ENCODE measurements around the gene BTG2. TPM values are rescaled to one million over a fixed set of nuclear protein-coding genes. Genes with fewer than 3 reads are reported as not detected.

BTG2 gene
- total RNA-seq, 4 donors from 2014 or later: 45.0 to 129 (median 58.8) TPM

DNA sequence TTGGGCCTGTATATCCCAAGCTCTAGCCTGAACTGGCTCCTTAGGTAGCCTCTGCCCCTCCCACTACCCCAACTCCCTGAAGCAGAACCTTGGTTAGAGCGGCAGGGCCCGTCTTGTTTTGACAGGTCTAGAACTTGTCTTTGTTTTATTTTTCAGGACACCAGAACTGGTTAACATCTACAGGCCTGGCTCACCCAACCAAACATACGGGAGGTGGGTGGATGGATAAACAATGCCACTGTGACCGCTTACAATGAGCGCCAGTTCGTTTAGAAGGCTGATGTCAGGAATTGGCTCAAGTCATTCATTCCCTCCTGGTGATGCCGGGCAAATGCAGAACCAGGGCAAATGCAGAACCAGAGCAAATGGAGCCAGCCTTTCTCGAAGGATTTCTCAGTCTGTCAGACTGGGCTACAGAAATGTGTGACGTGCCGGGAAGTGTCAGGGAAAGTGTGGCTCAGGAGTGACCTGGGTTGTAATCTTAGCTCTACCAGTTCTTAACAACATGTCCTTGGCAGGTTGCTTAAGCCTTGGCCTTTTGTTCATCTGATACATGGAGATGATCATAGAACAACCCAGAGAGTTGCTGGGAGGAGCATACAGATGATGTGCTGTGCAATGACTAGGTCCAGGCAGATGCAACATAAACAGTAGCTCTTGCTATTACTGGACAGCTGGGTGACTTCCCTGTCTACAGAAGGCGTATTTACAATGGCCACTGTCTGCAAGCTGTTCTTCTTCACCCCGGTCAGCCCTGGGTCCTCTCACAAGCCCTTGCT lies 30.5 kb upstream of the BTG2 start:
- no peaks in the 10 kb centered on the region for H3K9me3 ChIP-seq
- no peaks in the 10 kb centered on the region for H3K27me3 ChIP-seq
- H3K27ac ChIP-seq: peak overlapping the region; percentile 66 to 85 (median 75)
- no peaks in the 10 kb centered on the region for H3K36me3 ChIP-seq
- H3K4me1 ChIP-seq: peaks cover 3 to 66% (median 17%) of the 10 kb centered on the region in 4 donors
- peak in 2 of 3 donors; percentile 29 to 68 for DNase-seq
- H3K4me3 ChIP-seq: peak overlapping the region in 1 of 4 donors; percentile 42
- TF ChIP-seq, protein P1, sequence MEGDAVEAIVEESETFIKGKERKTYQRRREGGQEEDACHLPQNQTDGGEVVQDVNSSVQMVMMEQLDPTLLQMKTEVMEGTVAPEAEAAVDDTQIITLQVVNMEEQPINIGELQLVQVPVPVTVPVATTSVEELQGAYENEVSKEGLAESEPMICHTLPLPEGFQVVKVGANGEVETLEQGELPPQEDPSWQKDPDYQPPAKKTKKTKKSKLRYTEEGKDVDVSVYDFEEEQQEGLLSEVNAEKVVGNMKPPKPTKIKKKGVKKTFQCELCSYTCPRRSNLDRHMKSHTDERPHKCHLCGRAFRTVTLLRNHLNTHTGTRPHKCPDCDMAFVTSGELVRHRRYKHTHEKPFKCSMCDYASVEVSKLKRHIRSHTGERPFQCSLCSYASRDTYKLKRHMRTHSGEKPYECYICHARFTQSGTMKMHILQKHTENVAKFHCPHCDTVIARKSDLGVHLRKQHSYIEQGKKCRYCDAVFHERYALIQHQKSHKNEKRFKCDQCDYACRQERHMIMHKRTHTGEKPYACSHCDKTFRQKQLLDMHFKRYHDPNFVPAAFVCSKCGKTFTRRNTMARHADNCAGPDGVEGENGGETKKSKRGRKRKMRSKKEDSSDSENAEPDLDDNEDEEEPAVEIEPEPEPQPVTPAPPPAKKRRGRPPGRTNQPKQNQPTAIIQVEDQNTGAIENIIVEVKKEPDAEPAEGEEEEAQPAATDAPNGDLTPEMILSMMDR (IDR thresholded peaks at IDR 0.05): no peak
- TF ChIP-seq POLR2A (IDR thresholded peaks at IDR 0.05): no peak

DNA sequence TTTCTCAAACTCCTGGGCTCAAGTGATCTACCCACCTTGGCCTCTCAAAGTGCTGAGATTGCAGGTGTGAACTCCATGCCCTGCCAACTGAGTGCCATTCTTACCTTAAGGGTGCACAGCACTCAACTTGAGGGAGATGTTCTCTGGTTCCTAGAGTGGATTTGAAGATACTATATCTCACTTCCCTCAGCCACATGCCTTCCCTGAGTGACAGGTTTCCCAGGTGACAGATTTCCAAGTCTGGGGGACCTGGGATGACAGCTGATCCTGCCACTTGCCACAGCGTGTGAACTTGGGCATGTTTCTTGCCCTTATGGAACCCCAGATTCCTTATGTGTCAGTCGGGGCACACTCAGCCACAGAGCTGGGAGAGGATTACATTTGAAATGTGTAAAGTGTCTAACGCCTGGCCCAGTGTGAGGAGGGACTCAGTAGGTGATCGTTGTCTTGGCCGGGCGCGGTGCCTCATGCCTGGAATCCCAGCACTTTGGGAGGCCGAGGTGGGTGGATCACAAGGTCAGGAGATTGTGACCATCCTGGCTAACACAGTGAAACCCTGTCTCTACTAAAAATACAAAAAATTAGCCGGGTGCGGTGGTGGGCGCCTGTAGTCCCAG lies 29.6 kb upstream of the BTG2 start:
- no peak for TF ChIP-seq POLR2A (IDR thresholded peaks at IDR 0.05)
- Histone ChIP-seq H3K27me3 (no peaks in the 10 kb centered on the region), H3K27ac (peak overlapping the region; percentile 48 to 85 (median 69)), H3K9me3 (no peaks in the 10 kb centered on the region), H3K36me3 (no peaks in the 10 kb centered on the region), H3K4me1 (peaks cover 3 to 66% (median 17%) of the 10 kb centered on the region in 4 donors), H3K4me3 (no peak overlapping the region)
- DNase-seq: no peak

DNA sequence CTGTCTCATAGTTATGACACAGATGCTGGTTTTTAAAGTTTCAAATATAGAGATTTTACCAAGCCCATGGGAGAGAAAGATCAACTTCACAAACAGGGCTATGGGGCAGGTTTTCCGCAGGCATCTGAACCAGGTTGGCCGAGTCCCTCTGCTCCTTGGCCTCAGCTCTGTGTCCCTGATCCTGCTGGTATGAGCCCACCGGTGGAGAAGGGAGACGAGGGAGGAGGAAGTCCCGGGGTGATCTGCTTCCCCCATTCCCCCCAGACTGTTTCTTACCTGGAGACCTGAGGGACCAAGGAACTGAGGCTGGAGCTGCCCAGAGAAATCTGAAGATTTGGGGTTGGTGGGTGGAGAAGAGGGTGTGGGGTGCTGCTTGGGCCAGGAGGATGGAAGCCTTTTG lies 28.9 kb upstream of the BTG2 start:
- Histone ChIP-seq H3K4me1 (peaks cover 3 to 66% (median 17%) of the 10 kb centered on the region in 4 donors), H3K27me3 (no peaks in the 10 kb centered on the region), H3K36me3 (no peaks in the 10 kb centered on the region), H3K4me3 (no peak overlapping the region), H3K9me3 (no peaks in the 10 kb centered on the region), H3K27ac (peak overlapping the region in 3 of 4 donors; percentile 55 to 92 (median 83))
- TF ChIP-seq, protein P1 (IDR thresholded peaks at IDR 0.05): no peak
- no peak for TF ChIP-seq POLR2A (IDR thresholded peaks at IDR 0.05)
- DNase-seq: no peak

DNA sequence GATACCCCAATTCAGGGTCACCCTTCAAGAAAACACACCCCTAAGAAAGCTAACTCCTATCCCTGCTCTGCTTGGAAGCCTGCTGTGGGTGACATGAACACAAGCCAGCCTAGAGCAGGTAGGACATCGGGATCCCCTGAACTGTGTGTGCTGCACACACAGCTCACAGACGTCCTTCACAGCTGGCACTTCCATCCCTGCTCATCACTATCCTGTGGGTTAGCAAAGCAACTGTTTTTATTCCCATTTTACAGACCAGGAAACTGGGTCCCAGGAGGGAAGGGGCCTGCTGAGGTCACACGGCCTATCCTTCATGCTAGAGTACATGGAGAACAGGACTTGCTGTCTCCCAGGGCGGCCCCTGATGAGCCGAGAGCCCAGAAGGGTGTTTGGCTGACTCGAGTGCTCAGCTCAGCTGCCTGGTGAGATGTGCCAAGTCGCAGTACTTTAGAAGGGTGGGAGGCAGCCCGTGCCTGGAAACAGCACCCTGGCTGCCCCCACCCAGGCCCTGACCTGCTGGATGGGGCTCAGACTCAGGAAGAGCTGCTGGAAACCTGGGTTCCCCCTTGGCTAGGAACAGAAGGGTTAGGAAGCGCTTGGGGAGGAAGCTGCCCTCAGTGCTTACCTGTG lies 28.3 kb upstream of the BTG2 start:
- no peak overlapping the region for H3K4me3 ChIP-seq
- H3K27me3 ChIP-seq: no peaks in the 10 kb centered on the region
- DNase-seq: peak in 1 of 3 donors; percentile 47
- H3K4me1 ChIP-seq: peaks cover 3 to 70% (median 17%) of the 10 kb centered on the region in 4 donors
- peak overlapping the region; percentile 55 to 92 (median 76) for H3K27ac ChIP-seq
- TF ChIP-seq, protein P1 (IDR thresholded peaks at IDR 0.05): no peak
- no peak for TF ChIP-seq POLR2A (IDR thresholded peaks at IDR 0.05)
- H3K9me3 ChIP-seq: no peaks in the 10 kb centered on the region
- H3K36me3 ChIP-seq: no peaks in the 10 kb centered on the region

DNA sequence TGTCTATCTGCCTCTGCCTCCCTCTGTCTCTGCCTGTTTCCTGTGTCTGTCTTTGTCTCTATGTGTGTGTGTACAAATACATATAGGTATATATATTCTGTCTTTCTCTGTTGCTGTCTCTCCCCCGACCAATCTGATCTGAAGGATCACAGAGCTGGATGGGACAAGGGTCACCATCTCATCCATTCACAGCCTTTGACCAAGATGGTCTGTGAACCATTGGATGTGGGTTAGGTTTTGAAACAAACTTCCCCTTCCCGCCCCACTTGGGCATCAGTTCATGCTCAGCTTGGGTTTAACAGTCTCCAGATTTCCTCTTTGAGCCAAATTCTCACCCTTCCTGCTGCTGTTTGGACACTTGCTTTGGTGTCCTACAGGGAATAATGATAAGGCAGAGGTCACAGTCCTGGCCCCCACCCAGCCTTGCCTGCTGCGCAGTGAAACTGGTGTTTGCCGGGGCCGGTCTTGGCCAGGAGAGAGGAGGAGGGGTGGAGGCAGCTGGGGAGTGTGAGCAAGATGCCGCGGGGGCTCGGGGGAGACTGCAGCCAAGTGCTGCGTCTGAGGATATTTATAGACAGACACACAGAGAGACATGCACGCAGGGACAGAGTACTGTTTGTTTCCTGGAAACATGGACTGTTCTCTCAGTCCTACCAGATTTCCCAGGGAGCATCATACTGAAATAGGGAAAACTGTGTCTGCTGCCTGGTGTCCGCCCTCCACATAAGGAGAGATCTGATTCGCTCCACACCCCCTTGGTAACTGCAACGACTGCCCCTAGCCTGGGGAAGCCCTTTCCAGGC lies 27.0 kb upstream of the BTG2 start:
- Histone ChIP-seq H3K27me3 (no peaks in the 10 kb centered on the region), H3K4me1 (peaks cover 7 to 73% (median 22%) of the 10 kb centered on the region in 4 donors), H3K27ac (peak overlapping the region; percentile 60 to 92 (median 76)), H3K36me3 (no peaks in the 10 kb centered on the region), H3K4me3 (no peak overlapping the region), H3K9me3 (no peaks in the 10 kb centered on the region)
- TF ChIP-seq, protein P1 (IDR thresholded peaks at IDR 0.05): no peak
- TF ChIP-seq POLR2A (IDR thresholded peaks at IDR 0.05): peak in 1 of 2 donors; percentile 24
- DNase-seq: peak; percentile 63 to 87 (median 73)
